Activated CD4-positive, alpha-beta T cell treated with anti-CD3 and anti-CD28 coated beads, Interleukin-2, amount 10 ng/mL, durations not matched to agents 7 days and 5 days (primary cell): ENCODE measurements around the gene POU1F1. TPM values are rescaled to one million over a fixed set of nuclear protein-coding genes. Genes with fewer than 3 reads are reported as not detected.

Source experiments
- CTCF ChIA-PET: fragments of 350-600 bp; sonication (Branson Sonifier 250); formaldehyde crosslinking; loops from one replicate; lab custom pipeline; 2021; ENCODE audit warnings: antibody characterized with exemption; lab: Charles Lee
- POLR2A ChIA-PET: fragments of 350-600 bp; sonication (Branson Sonifier 250); formaldehyde crosslinking; loops from one replicate; lab custom pipeline; 2021; ENCODE audit warnings: antibody characterized with exemption; lab: Charles Lee
- DNase-seq: peaks from one replicate; pipeline ENCODE4 v3.0.0-alpha.2; 2020
- H3K27ac Mint-ChIP-seq: one replicate; pipeline ENCODE4 v1.8.0; 2021; ENCODE audit warnings: mild to moderate bottlenecking, moderate library complexity, mixed read lengths
- H3K27me3 Mint-ChIP-seq: one replicate; pipeline ENCODE4 v1.8.0; 2021; ENCODE audit warnings: mixed read lengths
- H3K36me3 Mint-ChIP-seq: one replicate; pipeline ENCODE4 v1.8.0; 2021; ENCODE audit warnings: low read depth, mixed read lengths
- H3K4me1 Mint-ChIP-seq: one replicate; pipeline ENCODE4 v1.8.0; 2021; ENCODE audit warnings: mixed read lengths
- H3K4me3 Mint-ChIP-seq: one replicate; pipeline ENCODE4 v1.8.0; 2021; ENCODE audit warnings: mild to moderate bottlenecking, moderate library complexity, mixed read lengths
- H3K9me3 Mint-ChIP-seq: one replicate; pipeline ENCODE4 v1.8.0; 2021; ENCODE audit warnings: mixed read lengths
- total RNA-seq, 2 experiments: library from RNA; stranded (reverse); gene quantifications; one replicate each; pipeline ENCODE4 v1.2.3, GENCODE V29; 2021

The POU1F1 gene
- total RNA-seq, 2 experiments from 2014 or later: not detected

- Mint-ChIP-seq H3K27ac (no peak overlapping the region), H3K36me3 (peaks cover 14% of the 10 kb centered on the region)
- CTCF ChIA-PET: interaction anchor here (1.6 kb wide), 1 partner anchor 765 kb away, joined by 3 read pairs; no protein-coding TSS in a partner anchor
Measured at GRCh38 chr3:87246662-87247429, 29.5 kb downstream of the POU1F1 start.

GRCh38 chr3:87236093-87236492 lies 40.3 kb downstream of the POU1F1 start:
- Mint-ChIP-seq H3K4me3 (no peak overlapping the region), H3K4me1 (peaks cover 2% of the 10 kb centered on the region), H3K9me3 (no peaks in the 10 kb centered on the region), H3K27ac (no peak overlapping the region), H3K36me3 (peaks cover 14% of the 10 kb centered on the region), H3K27me3 (no peaks in the 10 kb centered on the region)
- ChIA-PET POLR2A (no interaction called here), CTCF (no interaction called here)
- no peak for DNase-seq

More at GRCh38 chr3:87246662-87247429, 29.5 kb downstream of the POU1F1 start:
- H3K9me3 Mint-ChIP-seq: no peaks in the 10 kb centered on the region
- no peak overlapping the region for H3K4me3 Mint-ChIP-seq
- DNase-seq: no peak
- POLR2A ChIA-PET: no interaction called here
- H3K27me3 Mint-ChIP-seq: no peaks in the 10 kb centered on the region
- H3K4me1 Mint-ChIP-seq: no peaks in the 10 kb centered on the region

GRCh38 chr3:87233805-87234204 lies 42.6 kb downstream of the POU1F1 start:
- Mint-ChIP-seq H3K36me3 (peaks cover 12% of the 10 kb centered on the region), H3K4me1 (peaks cover 14% of the 10 kb centered on the region), H3K4me3 (no peak overlapping the region), H3K27ac (no peak overlapping the region), H3K27me3 (no peaks in the 10 kb centered on the region), H3K9me3 (no peaks in the 10 kb centered on the region)
- no peak for DNase-seq
- POLR2A ChIA-PET: no interaction called here
- CTCF ChIA-PET: no interaction called here

GRCh38 chr3:87229113-87229512 lies 47.3 kb downstream of the POU1F1 start:
- DNase-seq: no peak
- Mint-ChIP-seq H3K36me3 (peaks cover 7% of the 10 kb centered on the region), H3K27me3 (peaks cover 14% of the 10 kb centered on the region), H3K9me3 (no peaks in the 10 kb centered on the region), H3K4me3 (no peak overlapping the region), H3K27ac (no peak overlapping the region), H3K4me1 (peaks cover 26% of the 10 kb centered on the region)
- ChIA-PET CTCF (interaction anchor here (0.6 kb wide), 1 partner anchor 39 kb away, joined by 5 read pairs; no protein-coding TSS in a partner anchor), POLR2A (no interaction called here)

- ChIA-PET POLR2A (interaction anchor here (0.7 kb wide), 1 partner anchor 1724 kb away, joined by 3 read pairs; no protein-coding TSS in a partner anchor), CTCF (no interaction called here)
- Mint-ChIP-seq H3K4me3 (peak overlapping the region; percentile 94), H3K9me3 (no peaks in the 10 kb centered on the region), H3K27ac (no peak overlapping the region), H3K27me3 (peaks cover 16% of the 10 kb centered on the region), H3K36me3 (peaks cover 7% of the 10 kb centered on the region), H3K4me1 (peaks cover 26% of the 10 kb centered on the region)
- no peak for DNase-seq
Measured at GRCh38 chr3:87228316-87228715, 48.1 kb downstream of the POU1F1 start.

GRCh38 chr3:87227835-87228144 lies 48.6 kb downstream of the POU1F1 start:
- Mint-ChIP-seq H3K27me3 (peaks cover 20% of the 10 kb centered on the region), H3K36me3 (peaks cover 7% of the 10 kb centered on the region), H3K9me3 (no peaks in the 10 kb centered on the region), H3K4me3 (peak overlapping the region; percentile 94), H3K4me1 (peaks cover 26% of the 10 kb centered on the region), H3K27ac (peak overlapping the region; percentile 96)
- POLR2A ChIA-PET: interaction anchor here (0.7 kb wide), 1 partner anchor 1723 kb away, joined by 3 read pairs; no protein-coding TSS in a partner anchor
- DNase-seq: no peak
- CTCF ChIA-PET: no interaction called here

GRCh38 chr3:87227104-87227834 lies 49.1 kb downstream of the POU1F1 start, which contains the start of gene CHMP2B:
Gene CHMP2B, plus strand, starts transcription at chr3:87227309. Its CDS starts 214 bp downstream, at chr3:87227523.
- Mint-ChIP-seq H3K36me3 (peaks cover 7% of the 10 kb centered on the region), H3K9me3 (no peaks in the 10 kb centered on the region), H3K27ac (peak within 1 kb of the TSS; percentile 96), H3K4me3 (peak within 1 kb of the TSS; percentile 94), H3K27me3 (peaks cover 25% of the 10 kb centered on the region), H3K4me1 (peaks cover 26% of the 10 kb centered on the region)
- peak; percentile 91 for DNase-seq
- ChIA-PET POLR2A (interaction anchor here (0.7 kb wide), 1 partner anchor 1723 kb away, joined by 3 read pairs; no protein-coding TSS in a partner anchor), CTCF (no interaction called here)

GRCh38 chr3:87225659-87226058 lies 50.7 kb downstream of the POU1F1 start:
- CTCF ChIA-PET: interaction anchor here (1.7 kb wide), 1 partner anchor 14 kb away, joined by 8 read pairs; no protein-coding TSS in a partner anchor

GRCh38 chr3:87219611-87220010 lies 56.8 kb downstream of the POU1F1 start:
- Mint-ChIP-seq H3K36me3 (no peaks in the 10 kb centered on the region), H3K27ac (no peak overlapping the region), H3K27me3 (peaks cover 45% of the 10 kb centered on the region), H3K9me3 (no peaks in the 10 kb centered on the region), H3K4me3 (no peak overlapping the region), H3K4me1 (no peaks in the 10 kb centered on the region)
- ChIA-PET POLR2A (no interaction called here), CTCF (no interaction called here)
- no peak for DNase-seq

More at GRCh38 chr3:87225659-87226058, 50.7 kb downstream of the POU1F1 start:
- no peaks in the 10 kb centered on the region for H3K36me3 Mint-ChIP-seq
- peaks cover 34% of the 10 kb centered on the region for H3K27me3 Mint-ChIP-seq
- peaks cover 25% of the 10 kb centered on the region for H3K4me1 Mint-ChIP-seq
- no peaks in the 10 kb centered on the region for H3K9me3 Mint-ChIP-seq
- H3K4me3 Mint-ChIP-seq: peak overlapping the region; percentile 46
- H3K27ac Mint-ChIP-seq: no peak overlapping the region
- POLR2A ChIA-PET: no interaction called here
- no peak for DNase-seq

- CTCF ChIA-PET: no interaction called here
- H3K9me3 Mint-ChIP-seq: no peaks in the 10 kb centered on the region
- H3K27me3 Mint-ChIP-seq: peaks cover 51% of the 10 kb centered on the region
- DNase-seq: no peak
- H3K4me3 Mint-ChIP-seq: no peak overlapping the region
- POLR2A ChIA-PET: no interaction called here
- H3K4me1 Mint-ChIP-seq: no peaks in the 10 kb centered on the region
- no peak overlapping the region for H3K27ac Mint-ChIP-seq
- no peaks in the 10 kb centered on the region for H3K36me3 Mint-ChIP-seq
Measured at GRCh38 chr3:87218560-87218959, 57.8 kb downstream of the POU1F1 start.
